Measurements from ENCODE around the gene COL4A5. TPM values are rescaled to one million over a fixed set of nuclear protein-coding genes. Genes with fewer than 3 reads are reported as not detected.
"Not testable (repeated sequence)": the region's sequence is repeated elsewhere in the genome, so short reads cannot be mapped to it uniquely, and the experiment has no call there.

Gene COL4A5
- total and polyA plus RNA-seq, 7 donors, result 1.1 to 8.6 (median 3.1) TPM

DNA sequence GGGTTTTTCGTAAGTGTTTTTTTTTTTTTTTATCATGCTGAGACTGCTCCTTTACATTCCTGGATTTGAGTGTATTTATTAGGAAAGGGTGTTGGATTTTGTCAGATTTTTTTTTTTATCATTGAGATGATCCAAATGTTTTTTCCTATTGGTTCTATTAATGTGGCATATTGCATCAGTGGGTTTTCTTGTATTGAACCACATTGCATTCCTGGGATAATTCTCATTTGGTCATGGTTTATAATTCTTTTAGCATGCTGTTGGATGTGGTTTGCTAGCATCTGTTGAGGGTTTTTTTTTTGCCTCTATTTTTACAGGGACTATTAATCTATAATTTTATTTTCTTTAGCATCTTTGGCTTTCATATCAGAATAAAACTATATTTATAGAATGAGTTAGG lies 28.8 kb downstream of the COL4A5 start:
- WGBS, 3 donors, result 61 to 93% (median 88%) methylated on average over 1 of the region's 1 CpG
- no peak overlapping the region for H3K27ac ChIP-seq

DNA sequence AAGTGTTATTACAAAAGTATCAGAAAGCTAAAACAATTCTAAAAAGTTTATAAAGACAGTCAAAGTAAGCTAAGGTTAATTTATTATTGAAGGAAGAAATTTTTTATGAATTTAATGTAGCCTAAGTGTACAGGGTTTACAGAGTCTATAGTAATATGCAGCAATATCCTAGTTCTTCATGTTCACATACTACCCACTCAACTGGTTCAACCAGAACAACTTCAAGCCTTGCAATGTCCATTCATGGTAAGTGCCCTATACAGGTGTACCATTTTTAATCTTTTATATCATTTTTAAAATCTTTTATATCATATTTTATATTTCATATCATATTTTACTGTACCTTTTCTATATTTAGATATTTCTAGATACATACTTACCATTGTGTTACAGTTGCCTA lies 34.3 kb downstream of the COL4A5 start:
- no peak overlapping the region for H3K4me3 ChIP-seq
- intact Hi-C loops (cut with DNase I), result loop anchor here in 1 of 2 donors (2.0 kb wide), 1 partner anchor 25 kb away; no protein-coding TSS in a partner anchor
- H3K27me3 ChIP-seq (ENCODE audit: insufficient read depth in 3 of 3, low read length in 2 of 3), result no peaks in the 10 kb centered on the region
- DNase-seq (no peak), ATAC-seq (no peak)
- peaks cover 8% of the 10 kb centered on the region for H3K9me3 ChIP-seq
- TF ChIP-seq CTCF (IDR thresholded peaks at IDR 0.05), result no peak
- H3K36me3 ChIP-seq (ENCODE audit: insufficient read depth in 1 of 2, low read depth in 1 of 2), result no peaks in the 10 kb centered on the region
- no peak overlapping the region for H3K27ac ChIP-seq
- H3K4me1 ChIP-seq, result no peaks in the 10 kb centered on the region

More for the DNA sequence above, 28.8 kb downstream of the COL4A5 start:
- no peak overlapping the region for H3K4me3 ChIP-seq
- ATAC-seq (no peak), DNase-seq (no peak)
- H3K27me3 ChIP-seq (ENCODE audit: insufficient read depth in 3 of 3, low read length in 2 of 3), result no peaks in the 10 kb centered on the region
- no peaks in the 10 kb centered on the region for H3K4me1 ChIP-seq
- intact Hi-C loops (cut with DNase I), result no loop called here
- H3K36me3 ChIP-seq (ENCODE audit: insufficient read depth in 1 of 2, low read depth in 1 of 2), result no peaks in the 10 kb centered on the region
- TF ChIP-seq CTCF (IDR thresholded peaks at IDR 0.05), result no peak
- H3K9me3 ChIP-seq, result peaks cover 8% of the 10 kb centered on the region

DNA sequence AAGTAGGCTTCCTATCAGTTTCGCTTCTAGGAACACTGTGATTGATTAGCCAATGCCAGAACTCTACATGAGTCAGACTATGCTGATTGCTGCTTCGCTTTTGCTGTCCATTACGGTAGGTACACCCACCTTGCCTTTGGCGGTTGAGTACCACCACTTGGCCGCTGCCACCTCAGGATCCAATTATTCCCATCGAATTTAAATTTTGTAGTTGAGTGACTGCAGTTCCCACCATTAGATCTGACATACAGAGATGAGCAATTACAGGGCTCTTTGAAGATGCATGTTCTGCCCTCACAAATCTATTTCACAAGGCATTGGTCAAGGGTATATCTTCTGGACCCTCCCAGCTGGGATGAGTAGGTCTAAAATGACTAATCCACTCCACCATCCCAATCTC lies 41.9 kb downstream of the COL4A5 start:
- ATAC-seq; intact Hi-C loops (cut with DNase I); H3K27me3 ChIP-seq (ENCODE audit: insufficient read depth in 3 of 3, low read length in 2 of 3); H3K4me1 ChIP-seq; H3K9me3 ChIP-seq; H3K27ac ChIP-seq; DNase-seq; H3K4me3 ChIP-seq; H3K36me3 ChIP-seq (ENCODE audit: insufficient read depth in 1 of 2, low read depth in 1 of 2): not testable (repeated sequence)
- 83 to 100% (median 95%) methylated on average over 6 of the region's 6 CpGs for WGBS, 3 donors

DNA sequence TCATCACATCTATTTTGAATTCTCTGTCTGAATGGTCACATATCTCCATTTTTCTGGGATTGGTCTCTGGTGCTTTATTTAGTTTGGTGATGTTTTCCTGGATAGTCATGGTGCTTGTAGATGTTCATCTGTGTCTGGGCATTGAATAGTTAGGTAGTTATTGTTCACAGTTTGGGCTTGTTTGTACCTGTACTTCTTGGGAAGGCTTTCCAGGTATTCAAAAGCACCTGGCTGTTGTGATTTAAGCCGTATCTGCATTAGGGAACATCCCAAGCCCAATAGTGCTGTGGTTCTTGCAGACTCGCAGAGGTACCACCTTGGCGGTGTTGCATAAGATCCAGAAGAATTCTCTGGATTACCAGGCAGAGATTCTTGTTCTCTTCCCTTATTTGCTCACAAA lies 44.6 kb downstream of the COL4A5 start:
- WGBS, 3 donors, result 74 to 97% (median 92%) methylated on average over 3 of the region's 3 CpGs
- DNase-seq, result no peak
- no peaks in the 10 kb centered on the region for H3K27me3 ChIP-seq (ENCODE audit: insufficient read depth in 3 of 3, low read length in 2 of 3)
- intact Hi-C loops (cut with DNase I), result no loop called here
- no peak for ATAC-seq
- no peak overlapping the region for H3K4me3 ChIP-seq
- no peaks in the 10 kb centered on the region for H3K36me3 ChIP-seq (ENCODE audit: insufficient read depth in 1 of 2, low read depth in 1 of 2)
- no peak for TF ChIP-seq CTCF (IDR thresholded peaks at IDR 0.05)
- peaks cover 5% of the 10 kb centered on the region for H3K9me3 ChIP-seq
- H3K27ac ChIP-seq, result no peak overlapping the region
- H3K4me1 ChIP-seq, result no peaks in the 10 kb centered on the region

DNA sequence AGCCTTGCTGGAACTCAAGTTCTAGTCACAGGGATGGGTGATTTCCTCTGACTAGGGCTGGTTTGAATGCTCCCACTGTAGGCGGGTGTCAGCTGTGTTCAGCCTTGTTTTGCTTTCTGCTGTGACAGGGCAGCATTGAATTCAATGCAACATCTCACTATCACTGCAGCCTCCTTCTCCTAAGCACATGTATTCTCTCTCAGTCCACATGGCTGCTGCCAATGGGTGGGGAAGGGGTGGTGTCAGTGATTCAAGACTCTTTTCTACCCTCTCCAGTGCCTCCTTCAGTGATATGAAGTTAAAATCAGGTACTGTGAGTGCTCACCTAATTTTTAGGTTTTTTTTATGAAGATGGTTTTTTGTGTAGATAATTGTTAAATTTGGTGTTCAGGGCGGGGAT lies 46.3 kb downstream of the COL4A5 start:
- H3K9me3 ChIP-seq, result peaks cover 5% of the 10 kb centered on the region

More for the DNA sequence above, 46.3 kb downstream of the COL4A5 start:
- WGBS, 3 donors, result 78 to 100% (median 97%) methylated on average over 2 of the region's 2 CpGs
- intact Hi-C loops (cut with DNase I), result no loop called here
- TF ChIP-seq CTCF (IDR thresholded peaks at IDR 0.05), result no peak
- no peaks in the 10 kb centered on the region for H3K27me3 ChIP-seq (ENCODE audit: insufficient read depth in 3 of 3, low read length in 2 of 3)
- no peak for DNase-seq
- no peak for ATAC-seq
- H3K27ac ChIP-seq, result no peak overlapping the region
- H3K36me3 ChIP-seq (ENCODE audit: insufficient read depth in 1 of 2, low read depth in 1 of 2), result no peaks in the 10 kb centered on the region
- no peaks in the 10 kb centered on the region for H3K4me1 ChIP-seq
- H3K4me3 ChIP-seq, result no peak overlapping the region

Measured in psoas muscle (tissue), 8 donors.